DOHH2 (cell line): Measurements from ENCODE around the gene TRPM3.

ENCODE experiments used
- H3F3A ChIP-seq: fragments of 200-600 bp; sonication (generic), shearing (Covaris generic); 2 replicates; pipeline ENCODE4 v1.6.0; 2016; ENCODE audit warnings: antibody characterized with exemption, mild to moderate bottlenecking; ENCODE audit not compliant: control insufficient read depth, insufficient read depth
- H3K27ac ChIP-seq: fragments of 200-600 bp; sonication (generic); 2 replicates; pipeline ENCODE4 v1.5.1; 2014; ENCODE audit warnings: low read depth, mild to moderate bottlenecking, low read length, moderate library complexity
- H3K27me3 ChIP-seq: fragments of 200-600 bp; sonication (generic); 2 replicates; pipeline ENCODE4 v1.6.1; 2014; ENCODE audit warnings: mild to moderate bottlenecking, low read length, mixed read lengths; ENCODE audit not compliant: control insufficient read depth
- H3K36me3 ChIP-seq: fragments of 200-600 bp; sonication (generic); 2 replicates; pipeline ENCODE4 v1.6.1; 2014; ENCODE audit warnings: mild to moderate bottlenecking, low read length, moderate library complexity, mixed read lengths; ENCODE audit not compliant: control insufficient read depth
- H3K4me1 ChIP-seq: fragments of 200-600 bp; sonication (generic); 2 replicates; pipeline ENCODE4 v1.6.1; 2014; ENCODE audit warnings: mild to moderate bottlenecking, low read length, mixed read lengths; ENCODE audit not compliant: control insufficient read depth
- H3K4me2 ChIP-seq: fragments of 200-600 bp; sonication (generic); 2 replicates; pipeline ENCODE4 v1.6.0; 2014; ENCODE audit warnings: mild to moderate bottlenecking, low read length, moderate library complexity
- H3K4me3 ChIP-seq: fragments of 200-600 bp; sonication (generic); 2 replicates; pipeline ENCODE4 v1.5.1; 2014; ENCODE audit warnings: mild to moderate bottlenecking, low read length, mixed read lengths
- H3K79me2 ChIP-seq: fragments of 200-600 bp; sonication (generic); 2 replicates; pipeline ENCODE4 v1.6.1; 2014; ENCODE audit warnings: mild to moderate bottlenecking, low read length, mixed read lengths; ENCODE audit not compliant: control insufficient read depth
- H3K9me2 ChIP-seq: fragments of 200-600 bp; sonication (generic); replicated peaks from 2 replicates; pipeline ENCODE4 v1.6.1; 2014; ENCODE audit warnings: mild to moderate bottlenecking, low read length, mixed read lengths; ENCODE audit not compliant: control insufficient read depth
- H3K9me3 ChIP-seq: fragments of 200-600 bp; sonication (generic); 2 replicates; pipeline ENCODE4 v1.6.1; 2014; ENCODE audit warnings: antibody characterized with exemption, low read length, mixed read lengths; ENCODE audit not compliant: control insufficient read depth, insufficient read depth
- H4K20me1 ChIP-seq: fragments of 200-600 bp; sonication (generic); 2 replicates; pipeline ENCODE4 v1.6.0; 2014; ENCODE audit warnings: low read depth, mild to moderate bottlenecking, antibody characterized with exemption, low read length, moderate library complexity; ENCODE audit not compliant: control insufficient read depth, insufficient read depth
- EZH2phosphoT487 ChIP-seq: fragments of 200-600 bp; sonication (generic); IDR thresholded peaks from 2 replicates; pipeline ENCODE4 v1.6.1; 2017; ENCODE audit warnings: borderline replicate concordance, mild to moderate bottlenecking, antibody characterized with exemption, low read length, moderate library complexity, mixed read lengths
- TF ChIP-seq, protein P1 (sequence below): fragments of 200-600 bp; sonication (generic); IDR thresholded peaks from one replicate; pipeline ENCODE4 v1.5.1; 2014; ENCODE audit warnings: antibody characterized with exemption, mild to moderate bottlenecking, low read depth, low read length; ENCODE audit not compliant: poor library complexity, severe bottlenecking

TRPM3 gene

DNA sequence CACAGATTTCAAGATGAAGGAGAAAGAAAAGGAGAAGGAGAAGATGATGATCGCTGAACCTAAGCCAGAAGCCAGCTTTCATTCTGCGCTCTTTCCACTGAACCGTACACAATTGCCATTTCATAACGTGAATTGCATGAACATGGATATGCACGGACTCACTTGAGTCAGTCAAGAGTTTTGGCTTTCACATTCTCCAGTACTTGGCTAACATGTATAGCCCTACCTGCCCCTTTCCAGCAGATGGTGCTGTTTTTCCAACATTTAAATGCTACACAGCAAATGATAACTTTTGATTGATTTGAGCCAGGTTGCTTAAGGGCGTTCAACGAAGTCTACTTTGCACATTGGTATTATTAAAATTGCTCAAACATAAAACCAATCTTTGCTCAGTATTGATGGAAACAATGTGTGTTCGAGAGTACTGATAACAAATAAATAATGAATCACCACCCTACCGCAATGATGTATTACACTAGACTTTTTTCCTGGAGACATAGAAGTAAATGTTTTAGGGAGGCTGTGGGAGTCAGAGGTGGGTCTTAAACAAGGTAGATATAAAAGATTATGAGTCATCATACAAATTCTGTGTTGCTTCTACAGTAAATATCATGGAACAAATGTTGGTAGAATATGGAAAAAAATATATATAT lies 196.4 kb downstream of the TRPM3 start:
- no peaks in the 10 kb centered on the region for H3K27me3 ChIP-seq
- no peaks in the 10 kb centered on the region for H3K79me2 ChIP-seq
- no peaks in the 10 kb centered on the region for H3K36me3 ChIP-seq
- no peaks in the 10 kb centered on the region for H3F3A ChIP-seq
- no peaks in the 10 kb centered on the region for H4K20me1 ChIP-seq
- H3K4me1 ChIP-seq = no peaks in the 10 kb centered on the region
- H3K4me2 ChIP-seq = no peak overlapping the region
- TF ChIP-seq EZH2phosphoT487 = no peak
- TF ChIP-seq, protein P1, sequence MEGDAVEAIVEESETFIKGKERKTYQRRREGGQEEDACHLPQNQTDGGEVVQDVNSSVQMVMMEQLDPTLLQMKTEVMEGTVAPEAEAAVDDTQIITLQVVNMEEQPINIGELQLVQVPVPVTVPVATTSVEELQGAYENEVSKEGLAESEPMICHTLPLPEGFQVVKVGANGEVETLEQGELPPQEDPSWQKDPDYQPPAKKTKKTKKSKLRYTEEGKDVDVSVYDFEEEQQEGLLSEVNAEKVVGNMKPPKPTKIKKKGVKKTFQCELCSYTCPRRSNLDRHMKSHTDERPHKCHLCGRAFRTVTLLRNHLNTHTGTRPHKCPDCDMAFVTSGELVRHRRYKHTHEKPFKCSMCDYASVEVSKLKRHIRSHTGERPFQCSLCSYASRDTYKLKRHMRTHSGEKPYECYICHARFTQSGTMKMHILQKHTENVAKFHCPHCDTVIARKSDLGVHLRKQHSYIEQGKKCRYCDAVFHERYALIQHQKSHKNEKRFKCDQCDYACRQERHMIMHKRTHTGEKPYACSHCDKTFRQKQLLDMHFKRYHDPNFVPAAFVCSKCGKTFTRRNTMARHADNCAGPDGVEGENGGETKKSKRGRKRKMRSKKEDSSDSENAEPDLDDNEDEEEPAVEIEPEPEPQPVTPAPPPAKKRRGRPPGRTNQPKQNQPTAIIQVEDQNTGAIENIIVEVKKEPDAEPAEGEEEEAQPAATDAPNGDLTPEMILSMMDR = peak; percentile 74
- H3K27ac ChIP-seq = no peak overlapping the region
- no peak overlapping the region for H3K4me3 ChIP-seq
- H3K9me2 ChIP-seq = no peaks in the 10 kb centered on the region
- H3K9me3 ChIP-seq = no peaks in the 10 kb centered on the region

DNA sequence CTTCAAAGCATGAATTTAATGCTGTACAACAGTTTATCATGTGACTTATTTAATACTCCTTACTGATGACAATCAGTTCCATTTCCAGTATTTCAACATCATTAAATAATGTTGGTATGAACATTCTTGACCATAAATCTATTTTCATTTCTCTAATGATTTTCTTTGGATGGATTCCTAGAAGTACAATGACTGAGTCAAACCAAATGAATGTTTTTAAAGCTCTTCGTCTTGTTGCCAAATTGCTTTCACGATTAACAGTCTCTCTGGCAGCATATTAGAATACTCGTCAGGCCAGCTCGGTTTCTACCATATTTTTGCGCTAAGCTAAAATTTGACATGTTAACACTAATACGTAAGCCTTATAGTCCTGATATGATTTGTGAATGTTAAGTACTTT lies 197.0 kb downstream of the TRPM3 start:
- H3F3A ChIP-seq = no peaks in the 10 kb centered on the region
- H3K27me3 ChIP-seq = no peaks in the 10 kb centered on the region
- no peaks in the 10 kb centered on the region for H3K9me2 ChIP-seq
- H3K4me2 ChIP-seq = no peak overlapping the region
- H3K4me3 ChIP-seq = no peak overlapping the region
- TF ChIP-seq, protein P1 = no peak
- no peak for TF ChIP-seq EZH2phosphoT487
- H4K20me1 ChIP-seq = no peaks in the 10 kb centered on the region
- no peaks in the 10 kb centered on the region for H3K36me3 ChIP-seq
- H3K27ac ChIP-seq = no peak overlapping the region
- H3K4me1 ChIP-seq = no peaks in the 10 kb centered on the region
- no peaks in the 10 kb centered on the region for H3K9me3 ChIP-seq
- H3K79me2 ChIP-seq = no peaks in the 10 kb centered on the region

DNA sequence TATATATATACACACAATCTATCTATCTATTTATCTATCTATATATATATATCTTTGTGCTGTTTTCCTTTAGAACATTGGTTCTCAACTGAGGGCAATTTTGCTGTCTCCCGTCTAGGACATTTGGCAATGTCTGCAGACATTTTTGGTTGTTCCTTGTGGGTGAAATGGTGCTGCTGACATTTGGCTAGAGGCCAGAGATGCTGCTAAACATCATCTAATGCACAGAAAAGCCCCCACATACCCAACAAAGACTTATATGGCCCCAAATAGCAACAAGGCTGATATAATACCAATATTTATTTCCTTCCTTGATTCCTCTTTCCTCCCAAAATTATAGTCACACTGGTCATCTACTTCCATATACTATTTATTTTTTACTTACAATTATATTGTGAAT lies 197.5 kb downstream of the TRPM3 start:
- no peaks in the 10 kb centered on the region for H3K9me2 ChIP-seq
- H3F3A ChIP-seq = no peaks in the 10 kb centered on the region
- no peaks in the 10 kb centered on the region for H3K36me3 ChIP-seq
- H4K20me1 ChIP-seq = no peaks in the 10 kb centered on the region
- no peaks in the 10 kb centered on the region for H3K27me3 ChIP-seq
- H3K4me1 ChIP-seq = no peaks in the 10 kb centered on the region
- no peak overlapping the region for H3K27ac ChIP-seq
- H3K79me2 ChIP-seq = no peaks in the 10 kb centered on the region
- no peaks in the 10 kb centered on the region for H3K9me3 ChIP-seq
- no peak overlapping the region for H3K4me2 ChIP-seq
- no peak overlapping the region for H3K4me3 ChIP-seq
- TF ChIP-seq EZH2phosphoT487 = no peak
- TF ChIP-seq, protein P1 = no peak
